K562 treated with DMSO at 1 percent for 12 hours (cell line): Measurements from ENCODE around the gene MYH4. TPM values are rescaled to one million over a fixed set of nuclear protein-coding genes. Genes with fewer than 3 reads are reported as not detected.

Experiments used
- total RNA-seq: library from RNA; unstranded; fragments of 300-600 nt; gene quantifications from 2 replicates; pipeline ENCODE4 v1.2.3, GENCODE V29; 2022; ENCODE audit not compliant: insufficient read depth

MYH4 gene
- not detected in 2 replicates for total RNA-seq

GRCh38 chr17:10469459-10469858, at the start of gene MYH4:
MYH4 (minus strand) TSS chr17:10469559; CDS start chr17:10466745, 2,814 bp downstream.

DNA sequence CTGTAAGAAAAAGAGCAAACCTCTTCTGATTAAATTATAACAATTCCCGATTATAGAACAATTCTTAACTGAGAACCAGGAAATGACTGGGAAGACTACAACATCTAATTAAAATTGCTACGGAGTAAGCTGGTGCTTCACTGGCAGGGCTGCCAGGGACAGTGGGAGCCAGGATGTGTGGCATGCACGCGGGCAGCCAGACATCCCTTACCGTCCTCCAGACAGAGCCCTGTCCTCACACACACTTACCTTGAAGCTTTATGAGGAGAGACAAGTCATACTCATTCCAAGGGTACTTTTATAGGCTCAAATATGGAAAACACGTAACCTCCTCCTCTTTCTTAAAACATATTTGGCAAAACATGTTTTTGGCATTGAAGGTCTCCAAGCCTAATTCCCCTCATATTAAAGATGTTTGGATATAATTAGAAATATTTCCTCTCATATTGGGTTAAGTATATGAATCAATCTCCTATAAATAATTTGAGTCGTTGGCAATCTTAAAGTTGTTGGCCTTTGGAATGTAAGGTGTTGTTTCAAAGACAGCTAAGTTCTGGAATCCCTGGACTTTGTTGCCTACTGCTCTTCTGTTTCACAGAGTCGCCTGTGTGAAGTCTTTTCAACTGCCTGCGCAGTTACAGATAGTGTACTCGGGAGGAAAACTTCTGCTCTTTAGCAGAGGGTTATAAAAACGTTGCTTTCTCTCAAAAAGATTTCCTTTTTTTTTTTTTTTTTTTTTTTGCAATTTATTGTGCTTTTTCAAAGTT, 49.1 kb upstream of the MYH4 start, which contains the start of gene MYH1:
MYH1 (minus strand) TSS at position 272 of the 767 bp plus-strand sequence. CDS start 1,900 bp downstream, outside the sequence.

DNA sequence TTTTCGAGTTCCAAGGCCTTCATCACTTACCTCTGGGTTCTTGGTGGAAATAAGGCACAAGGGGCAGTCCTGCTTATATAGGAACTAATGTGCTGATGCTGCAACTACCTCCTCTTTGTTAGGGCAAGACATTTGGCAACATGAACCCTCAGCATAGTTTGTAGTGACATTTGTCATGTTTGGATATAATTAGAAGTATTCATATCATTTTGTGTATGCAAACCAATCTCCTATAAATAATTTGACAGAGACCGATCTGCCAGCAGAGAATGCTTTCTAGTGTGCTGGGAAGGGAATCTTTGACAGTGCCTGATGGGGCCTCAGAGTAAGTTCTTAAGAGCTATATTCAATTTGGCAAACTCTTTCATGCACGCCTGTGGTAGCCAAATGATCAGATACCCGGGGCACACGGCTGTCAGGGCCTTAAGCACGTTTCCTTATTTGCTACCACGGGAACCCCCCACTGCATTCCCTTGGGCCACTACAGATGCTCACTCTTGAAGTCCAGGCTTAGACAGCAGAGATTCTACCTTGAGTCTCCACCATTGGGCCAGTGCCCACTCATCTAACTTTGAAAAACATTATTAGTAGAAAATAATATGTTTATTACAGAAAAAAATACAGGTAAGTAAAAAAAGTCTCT, 47.3 kb downstream of the MYH4 start, which contains the start of gene MYH8:
MYH8 (minus strand) TSS at position 51 of the 643 bp plus-strand sequence. CDS start 1,723 bp downstream, outside the sequence.

Other genes starting within 250 kb of the MYH4 start
- not detected in 2 replicates for gene MYH13, start 96.6 kb downstream of the MYH4 start, total RNA-seq
- gene MYH8, start 47.6 kb downstream of the MYH4 start, total RNA-seq, result not detected in 2 replicates
- not detected in 2 replicates for gene MYH1, start 49.0 kb upstream of the MYH4 start, total RNA-seq
- not detected in 2 replicates for gene MYH2, start 80.1 kb upstream of the MYH4 start, total RNA-seq
- gene MYH3, start 187.8 kb upstream of the MYH4 start, total RNA-seq, result 0.19 TPM in 1 of 2 replicates, not detected in the other
- gene SCO1, start 228.0 kb upstream of the MYH4 start, total RNA-seq, result 7.2 and 11.2 TPM in 2 replicates
- gene ADPRM, start 228.0 kb upstream of the MYH4 start, total RNA-seq, result 8.2 and 9.3 TPM in 2 replicates